ENCODE data around the gene DDX56.

DNA sequence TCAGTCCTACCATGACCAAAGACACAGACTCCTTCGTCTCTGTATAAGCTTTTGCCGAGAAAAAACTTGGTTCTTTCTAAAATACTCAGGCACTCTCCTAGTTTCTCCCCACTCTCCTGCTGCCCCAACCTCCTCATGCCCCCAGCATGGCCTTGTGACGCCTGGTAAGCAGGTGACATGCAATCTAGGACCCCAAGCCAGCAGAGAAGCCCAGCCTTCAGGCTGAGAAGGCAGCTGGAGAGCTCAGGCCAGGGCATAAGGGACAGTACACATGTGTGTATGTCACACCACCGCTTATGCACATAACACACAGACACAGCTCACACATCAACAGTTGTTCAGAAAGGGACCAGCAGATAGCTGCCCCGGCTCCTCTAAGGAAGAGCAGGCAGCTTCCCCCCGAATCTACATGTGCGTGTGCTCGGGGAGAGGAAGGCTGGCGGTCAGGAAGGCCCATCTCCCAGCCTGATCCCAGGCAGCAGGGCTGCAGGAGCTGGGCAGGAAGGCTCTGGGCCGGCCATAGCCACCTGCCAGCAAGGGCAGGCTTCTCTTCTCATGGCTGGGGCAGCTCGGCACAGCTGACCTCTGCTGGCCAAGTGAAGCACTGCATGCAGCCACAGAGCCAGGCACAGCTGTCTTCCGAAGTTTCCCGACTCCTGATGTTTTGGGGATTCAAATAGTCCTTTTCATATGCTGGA, 8.5 kb downstream of the DDX56 start:
- TF ChIP-seq, protein P1, sequence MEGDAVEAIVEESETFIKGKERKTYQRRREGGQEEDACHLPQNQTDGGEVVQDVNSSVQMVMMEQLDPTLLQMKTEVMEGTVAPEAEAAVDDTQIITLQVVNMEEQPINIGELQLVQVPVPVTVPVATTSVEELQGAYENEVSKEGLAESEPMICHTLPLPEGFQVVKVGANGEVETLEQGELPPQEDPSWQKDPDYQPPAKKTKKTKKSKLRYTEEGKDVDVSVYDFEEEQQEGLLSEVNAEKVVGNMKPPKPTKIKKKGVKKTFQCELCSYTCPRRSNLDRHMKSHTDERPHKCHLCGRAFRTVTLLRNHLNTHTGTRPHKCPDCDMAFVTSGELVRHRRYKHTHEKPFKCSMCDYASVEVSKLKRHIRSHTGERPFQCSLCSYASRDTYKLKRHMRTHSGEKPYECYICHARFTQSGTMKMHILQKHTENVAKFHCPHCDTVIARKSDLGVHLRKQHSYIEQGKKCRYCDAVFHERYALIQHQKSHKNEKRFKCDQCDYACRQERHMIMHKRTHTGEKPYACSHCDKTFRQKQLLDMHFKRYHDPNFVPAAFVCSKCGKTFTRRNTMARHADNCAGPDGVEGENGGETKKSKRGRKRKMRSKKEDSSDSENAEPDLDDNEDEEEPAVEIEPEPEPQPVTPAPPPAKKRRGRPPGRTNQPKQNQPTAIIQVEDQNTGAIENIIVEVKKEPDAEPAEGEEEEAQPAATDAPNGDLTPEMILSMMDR (IDR thresholded peaks at IDR 0.05; ENCODE audit: low read depth, low read length): peak; percentile 85
- no peak for TF ChIP-seq EZH2phosphoT487 (IDR thresholded peaks at IDR 0.05; ENCODE audit: low read depth)
